ENCODE measurements around the gene NR2C1. TPM values are rescaled to one million over a fixed set of nuclear protein-coding genes. Genes with fewer than 3 reads are reported as not detected.
"Not testable (repeated sequence)": the region's sequence is repeated elsewhere in the genome, so short reads cannot be mapped to it uniquely, and the experiment has no call there.

Gene NR2C1
- total and polyA plus RNA-seq, 2 donors from 2014 or later, result 26.6 to 31.1 TPM

GRCh38 chr12:95099270-95099790, 25.9 kb upstream of the NR2C1 start:
- FAIRE-seq, result no peak
- Histone ChIP-seq H3K4me3 (ENCODE audit: low read length in 3 of 3) (no peak overlapping the region), H3K27me3 (ENCODE audit: control insufficient read depth, insufficient read depth, low read length) (no peaks in the 10 kb centered on the region), H3K36me3 (ENCODE audit: control insufficient read depth in 2 of 3, insufficient read depth in 3 of 3, low read length in 3 of 3) (peaks cover 0 to 6% (median 5%) of the 10 kb centered on the region in 3 donors), H3K9me3 (ENCODE audit: control insufficient read depth in 2 of 3, insufficient read depth in 1 of 3, low read length in 3 of 3) (no peaks in the 10 kb centered on the region), H3K9ac (ENCODE audit: low read length in 3 of 3) (no peak overlapping the region), H3K27ac (ENCODE audit: low read depth in 2 of 2, low read length in 2 of 2) (no peak overlapping the region), H3K4me1 (ENCODE audit: control insufficient read depth in 2 of 3, insufficient read depth in 2 of 3, low read depth in 1 of 3, low read length in 3 of 3) (no peaks in the 10 kb centered on the region)
- intact Hi-C loops (cut with DNase I), result no loop called here
- no peak for DNase-seq
- TF ChIP-seq, protein P1, sequence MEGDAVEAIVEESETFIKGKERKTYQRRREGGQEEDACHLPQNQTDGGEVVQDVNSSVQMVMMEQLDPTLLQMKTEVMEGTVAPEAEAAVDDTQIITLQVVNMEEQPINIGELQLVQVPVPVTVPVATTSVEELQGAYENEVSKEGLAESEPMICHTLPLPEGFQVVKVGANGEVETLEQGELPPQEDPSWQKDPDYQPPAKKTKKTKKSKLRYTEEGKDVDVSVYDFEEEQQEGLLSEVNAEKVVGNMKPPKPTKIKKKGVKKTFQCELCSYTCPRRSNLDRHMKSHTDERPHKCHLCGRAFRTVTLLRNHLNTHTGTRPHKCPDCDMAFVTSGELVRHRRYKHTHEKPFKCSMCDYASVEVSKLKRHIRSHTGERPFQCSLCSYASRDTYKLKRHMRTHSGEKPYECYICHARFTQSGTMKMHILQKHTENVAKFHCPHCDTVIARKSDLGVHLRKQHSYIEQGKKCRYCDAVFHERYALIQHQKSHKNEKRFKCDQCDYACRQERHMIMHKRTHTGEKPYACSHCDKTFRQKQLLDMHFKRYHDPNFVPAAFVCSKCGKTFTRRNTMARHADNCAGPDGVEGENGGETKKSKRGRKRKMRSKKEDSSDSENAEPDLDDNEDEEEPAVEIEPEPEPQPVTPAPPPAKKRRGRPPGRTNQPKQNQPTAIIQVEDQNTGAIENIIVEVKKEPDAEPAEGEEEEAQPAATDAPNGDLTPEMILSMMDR (IDR thresholded peaks at IDR 0.05; ENCODE audit: borderline replicate concordance, extremely low read depth, insufficient read depth), result no peak

GRCh38 chr12:95096852-95097251, 23.4 kb upstream of the NR2C1 start:
- TF ChIP-seq, protein P1 (IDR thresholded peaks at IDR 0.05; ENCODE audit: borderline replicate concordance, extremely low read depth, insufficient read depth), result no peak
- no peak overlapping the region for H3K27ac ChIP-seq (ENCODE audit: low read depth in 2 of 2, low read length in 2 of 2)
- no peak overlapping the region for H3K9ac ChIP-seq (ENCODE audit: low read length in 3 of 3)
- H3K36me3 ChIP-seq (ENCODE audit: control insufficient read depth in 2 of 3, insufficient read depth in 3 of 3, low read length in 3 of 3), result peaks cover 0 to 10% (median 8%) of the 10 kb centered on the region in 3 donors
- no peaks in the 10 kb centered on the region for H3K27me3 ChIP-seq (ENCODE audit: control insufficient read depth, insufficient read depth, low read length)
- no peaks in the 10 kb centered on the region for H3K4me1 ChIP-seq (ENCODE audit: control insufficient read depth in 2 of 3, insufficient read depth in 2 of 3, low read depth in 1 of 3, low read length in 3 of 3)
- H3K4me3 ChIP-seq (ENCODE audit: low read length in 3 of 3), result no peak overlapping the region
- FAIRE-seq (no peak), DNase-seq (peak in 3 of 5 donors; percentile 39 to 77 (median 70))
- H3K9me3 ChIP-seq (ENCODE audit: control insufficient read depth in 2 of 3, insufficient read depth in 1 of 3, low read length in 3 of 3), result no peaks in the 10 kb centered on the region
- intact Hi-C loops (cut with DNase I), result no loop called here

DNA sequence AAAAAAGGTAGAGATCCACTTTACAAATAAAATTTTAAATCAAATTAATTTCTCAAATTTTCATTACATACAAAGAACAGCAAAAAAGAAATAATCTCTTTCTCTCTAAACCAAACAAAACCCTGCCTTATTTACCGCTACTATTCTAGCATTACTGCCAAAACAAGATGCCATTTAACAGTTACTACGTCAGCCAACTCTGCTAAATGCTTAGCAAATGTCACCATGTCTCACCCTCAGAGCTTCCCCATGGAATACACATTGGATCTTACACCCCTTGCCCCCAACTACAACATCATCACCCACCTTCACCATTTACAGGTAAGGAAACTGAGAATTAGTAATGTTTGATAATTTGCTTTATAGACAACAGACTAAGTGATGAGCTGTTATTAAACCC, 23.0 kb upstream of the NR2C1 start:
- H3K4me3 ChIP-seq (ENCODE audit: low read length in 3 of 3), result no peak overlapping the region
- peaks cover 0 to 10% (median 8%) of the 10 kb centered on the region in 3 donors for H3K36me3 ChIP-seq (ENCODE audit: control insufficient read depth in 2 of 3, insufficient read depth in 3 of 3, low read length in 3 of 3)
- FAIRE-seq (no peak), DNase-seq (no peak)
- no peaks in the 10 kb centered on the region for H3K27me3 ChIP-seq (ENCODE audit: control insufficient read depth, insufficient read depth, low read length)
- no peaks in the 10 kb centered on the region for H3K9me3 ChIP-seq (ENCODE audit: control insufficient read depth in 2 of 3, insufficient read depth in 1 of 3, low read length in 3 of 3)
- TF ChIP-seq, protein P1 (IDR thresholded peaks at IDR 0.05; ENCODE audit: borderline replicate concordance, extremely low read depth, insufficient read depth), result no peak
- no peak overlapping the region for H3K27ac ChIP-seq (ENCODE audit: low read depth in 2 of 2, low read length in 2 of 2)
- intact Hi-C loops (cut with DNase I), result no loop called here
- H3K9ac ChIP-seq (ENCODE audit: low read length in 3 of 3), result no peak overlapping the region
- no peaks in the 10 kb centered on the region for H3K4me1 ChIP-seq (ENCODE audit: control insufficient read depth in 2 of 3, insufficient read depth in 2 of 3, low read depth in 1 of 3, low read length in 3 of 3)

DNA sequence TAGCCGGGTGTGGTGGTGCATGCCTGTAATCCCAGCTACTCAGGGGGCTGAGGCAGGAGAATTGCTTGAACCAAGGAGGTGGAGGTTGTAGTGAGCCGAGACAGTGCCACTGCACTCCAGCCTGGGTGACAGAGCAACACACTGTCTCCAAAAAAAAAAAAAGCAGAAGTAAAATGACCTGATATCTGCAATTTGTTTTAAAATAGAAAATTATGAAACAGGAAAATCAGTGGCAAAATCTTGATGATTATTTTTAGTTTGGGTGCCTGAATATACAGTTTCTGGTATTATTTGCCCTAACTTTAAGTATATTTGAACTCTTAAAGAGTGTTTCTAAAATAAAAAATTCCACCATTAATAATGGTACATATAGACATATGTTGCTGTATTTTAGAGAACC, 22.4 kb upstream of the NR2C1 start:
- H3K4me1 ChIP-seq (ENCODE audit: control insufficient read depth in 2 of 3, insufficient read depth in 2 of 3, low read depth in 1 of 3, low read length in 3 of 3); intact Hi-C loops (cut with DNase I); H3K27me3 ChIP-seq (ENCODE audit: control insufficient read depth, insufficient read depth, low read length); H3K9me3 ChIP-seq (ENCODE audit: control insufficient read depth in 2 of 3, insufficient read depth in 1 of 3, low read length in 3 of 3); H3K36me3 ChIP-seq (ENCODE audit: control insufficient read depth in 2 of 3, insufficient read depth in 3 of 3, low read length in 3 of 3); H3K27ac ChIP-seq (ENCODE audit: low read depth in 2 of 2, low read length in 2 of 2); H3K9ac ChIP-seq (ENCODE audit: low read length in 3 of 3); H3K4me3 ChIP-seq (ENCODE audit: low read length in 3 of 3); FAIRE-seq; DNase-seq: not testable (repeated sequence)

All from kidney (tissue), 14 donors.